ENCODE results near the gene QTRT2. TPM values are rescaled to one million over a fixed set of nuclear protein-coding genes. Genes with fewer than 3 reads are reported as not detected.

QTRT2 gene
- total RNA-seq, 1 donor from 2014 or later, result 20.5 TPM

GRCh38 chr3:114060906-114061655, 4.5 kb downstream of the QTRT2 start:
- no peaks in the 10 kb centered on the region for H3K27me3 ChIP-seq (ENCODE audit: control insufficient read depth, insufficient read depth, low read length)
- TF ChIP-seq CTCF (IDR thresholded peaks at IDR 0.05; ENCODE audit: insufficient read depth, low read length, severe bottlenecking), result no peak
- no peaks in the 10 kb centered on the region for H3K36me3 ChIP-seq (ENCODE audit: control insufficient read depth, insufficient read depth, low read length)
- no peak for FAIRE-seq
- H3K4me3 ChIP-seq (ENCODE audit: low read depth, low read length), result no peak overlapping the region
- DNase-seq (ENCODE audit: low read depth), result no peak

- FAIRE-seq (no peak), DNase-seq (ENCODE audit: low read depth) (no peak)
- H3K36me3 ChIP-seq (ENCODE audit: control insufficient read depth, insufficient read depth, low read length), result peaks cover 9% of the 10 kb centered on the region
- TF ChIP-seq CTCF (IDR thresholded peaks at IDR 0.05; ENCODE audit: insufficient read depth, low read length, severe bottlenecking), result no peak
- no peaks in the 10 kb centered on the region for H3K27me3 ChIP-seq (ENCODE audit: control insufficient read depth, insufficient read depth, low read length)
- H3K4me3 ChIP-seq (ENCODE audit: low read depth, low read length), result no peak overlapping the region
Observed at GRCh38 chr3:114067804-114068203, 11.3 kb downstream of the QTRT2 start.

- Histone ChIP-seq H3K27me3 (ENCODE audit: control insufficient read depth, insufficient read depth, low read length) (no peaks in the 10 kb centered on the region), H3K4me3 (ENCODE audit: low read depth, low read length) (no peak overlapping the region), H3K36me3 (ENCODE audit: control insufficient read depth, insufficient read depth, low read length) (peaks cover 9% of the 10 kb centered on the region)
- FAIRE-seq (no peak), DNase-seq (ENCODE audit: low read depth) (no peak)
- no peak for TF ChIP-seq CTCF (IDR thresholded peaks at IDR 0.05; ENCODE audit: insufficient read depth, low read length, severe bottlenecking)
Observed at GRCh38 chr3:114068336-114068735, 11.8 kb downstream of the QTRT2 start.

- TF ChIP-seq CTCF (IDR thresholded peaks at IDR 0.05; ENCODE audit: insufficient read depth, low read length, severe bottlenecking), result no peak
- Histone ChIP-seq H3K4me3 (ENCODE audit: low read depth, low read length) (no peak overlapping the region), H3K36me3 (ENCODE audit: control insufficient read depth, insufficient read depth, low read length) (peaks cover 11% of the 10 kb centered on the region), H3K27me3 (ENCODE audit: control insufficient read depth, insufficient read depth, low read length) (no peaks in the 10 kb centered on the region)
- DNase-seq (ENCODE audit: low read depth) (no peak), FAIRE-seq (no peak)
Observed at GRCh38 chr3:114071786-114072185, 15.2 kb downstream of the QTRT2 start.

- TF ChIP-seq CTCF (IDR thresholded peaks at IDR 0.05; ENCODE audit: insufficient read depth, low read length, severe bottlenecking), result no peak
- DNase-seq (ENCODE audit: low read depth), result no peak
- no peak overlapping the region for H3K4me3 ChIP-seq (ENCODE audit: low read depth, low read length)
- H3K36me3 ChIP-seq (ENCODE audit: control insufficient read depth, insufficient read depth, low read length), result peaks cover 14% of the 10 kb centered on the region
- no peak for FAIRE-seq
- H3K27me3 ChIP-seq (ENCODE audit: control insufficient read depth, insufficient read depth, low read length), result no peaks in the 10 kb centered on the region
Observed at GRCh38 chr3:114076711-114077110, 20.2 kb downstream of the QTRT2 start.

- peaks cover 10% of the 10 kb centered on the region for H3K36me3 ChIP-seq (ENCODE audit: control insufficient read depth, insufficient read depth, low read length)
- no peaks in the 10 kb centered on the region for H3K27me3 ChIP-seq (ENCODE audit: control insufficient read depth, insufficient read depth, low read length)
- no peak overlapping the region for H3K4me3 ChIP-seq (ENCODE audit: low read depth, low read length)
- no peak for TF ChIP-seq CTCF (IDR thresholded peaks at IDR 0.05; ENCODE audit: insufficient read depth, low read length, severe bottlenecking)
- FAIRE-seq, result no peak
- DNase-seq (ENCODE audit: low read depth), result no peak
Observed at GRCh38 chr3:114078126-114078525, 21.6 kb downstream of the QTRT2 start.

Measured in bronchial epithelial cell (primary cell).